K562 (cell line): Measurements from ENCODE around the gene RBFOX2. TPM values are rescaled to one million over a fixed set of nuclear protein-coding genes. Genes with fewer than 3 reads are reported as not detected.

Experiments
- ATAC-seq: fragments of 200-7000 bp; cut with Tn5 transposase; 3 replicates; pipeline ENCODE4 v1.9.1; 2020; ENCODE audit warnings: moderate library complexity
- BruUV-seq: library from RNA; stranded (reverse); fragments of 400-500 nt; replicated peaks from 2 replicates; lab custom pipeline; 2021; lab: Mats Ljungman, UMichigan
- CTCF ChIA-PET: fragments of 300-600 bp; formaldehyde crosslinking; extraction: SDS; loops from one replicate; lab custom pipeline; 2021; ENCODE audit warnings: low intra/inter-chr PET ratio; lab: Yijun Ruan, JAX
- POLR2A ChIA-PET: fragments of 300-600, 350-650 bp; sonication (Branson Sonifier 250); formaldehyde crosslinking; extraction: SDS; loops from one replicate; lab custom pipeline; 2021; ENCODE audit warnings: antibody characterized with exemption, inconsistent platforms; lab: Yijun Ruan, JAX
- DNase-seq, 4 experiments: peaks; one replicate each; pipeline versions ENCODE4 v3.0.0 to v3.0.0-alpha.2; 2011 to 2018; ENCODE audit warnings: low spot score in 3 of 4, mixed read lengths in 3 of 4; ENCODE audit errors: extremely low read depth in 1 of 4
- FAIRE-seq: peaks from 2 replicates; lab custom pipeline; 2011; peaks lifted over from hg19 to GRCh38; lab: Jason Lieb, UNC
- H2AFZ ChIP-seq: 2 replicates; pipeline ENCODE4 v1.6.0; 2011; ENCODE audit warnings: low read depth, low read length, control low read depth, inconsistent platforms
- H3K27ac ChIP-seq: fragments of 200-600 bp; 3 replicates; pipeline ENCODE4 v1.8.0; 2011; ENCODE audit warnings: low read depth, mild to moderate bottlenecking, control low read depth, inconsistent platforms, low read length, moderate library complexity, mixed read lengths; ENCODE audit errors: extremely low read depth
- H3K27me3 ChIP-seq, 2 experiments: fragments of 300-600 bp in 1 of 2; 2 replicates in 1 of 2; 3 replicates in 1 of 2; pipeline versions ENCODE4 v1.6.0 to v1.8.0; 2011; ENCODE audit warnings: inconsistent platforms in 2 of 2, low read length in 2 of 2, mild to moderate bottlenecking in 1 of 2, mixed read lengths in 1 of 2, moderate library complexity in 1 of 2; ENCODE audit not compliant: control insufficient read depth in 2 of 2, insufficient read depth in 2 of 2
- H3K36me3 ChIP-seq: fragments of 300-600 bp; 3 replicates; pipeline ENCODE4 v1.8.0; 2011; ENCODE audit warnings: mild to moderate bottlenecking, low read length, inconsistent platforms; ENCODE audit not compliant: control insufficient read depth, insufficient read depth
- H3K4me1 ChIP-seq, 2 experiments: fragments of 200-600 bp in 1 of 2; replicated peaks in 1 of 2; 2 replicates in 1 of 2; 3 replicates in 1 of 2; pipeline versions ENCODE4 v1.5.1 to v1.8.0; 2011; ENCODE audit warnings: inconsistent platforms in 2 of 2, low read length in 2 of 2, mild to moderate bottlenecking in 1 of 2, mixed read lengths in 1 of 2, moderate library complexity in 1 of 2; ENCODE audit not compliant: control insufficient read depth in 2 of 2, insufficient read depth in 2 of 2
- H3K4me2 ChIP-seq: 2 replicates; pipeline ENCODE4 v1.6.1; 2011; ENCODE audit warnings: low read length, control low read depth, inconsistent platforms, mixed read lengths; ENCODE audit not compliant: insufficient read depth
- H3K4me3 ChIP-seq: fragments of 200-600 bp; sonication (generic), shearing (Covaris generic); 2 replicates; pipeline ENCODE4 v1.5.1; 2016; ENCODE audit warnings: control low read depth, inconsistent platforms
- H3K79me2 ChIP-seq: fragments of 200-600 bp; 3 replicates; pipeline ENCODE4 v1.8.0; 2011; ENCODE audit warnings: low read length, inconsistent platforms; ENCODE audit not compliant: control insufficient read depth, insufficient read depth
- H3K9ac ChIP-seq, 2 experiments: 2 replicates each; pipeline versions ENCODE4 v1.6.0 to v1.6.1; 2011; ENCODE audit warnings: low read depth in 2 of 2, low read length in 2 of 2, control low read depth in 1 of 2, inconsistent platforms in 1 of 2, mild to moderate bottlenecking in 1 of 2, mixed read lengths in 1 of 2; ENCODE audit not compliant: insufficient read depth in 1 of 2
- H3K9me1 ChIP-seq: one replicate; pipeline ENCODE4 v1.6.0; 2011; ENCODE audit warnings: inconsistent platforms, mild to moderate bottlenecking, low read length, moderate library complexity; ENCODE audit not compliant: control insufficient read depth, insufficient read depth
- H3K9me3 ChIP-seq: replicated peaks from 2 replicates; pipeline ENCODE4 v1.5.1; 2011; ENCODE audit warnings: low read depth, low read length, inconsistent platforms; ENCODE audit not compliant: control insufficient read depth, insufficient read depth
- H4K20me1 ChIP-seq: replicated peaks from 2 replicates; pipeline ENCODE4 v1.6.1; 2011; ENCODE audit warnings: low read length, inconsistent platforms, mixed read lengths; ENCODE audit not compliant: control insufficient read depth, insufficient read depth
- CBX1 ChIP-seq: sonication (generic); IDR thresholded peaks from 2 replicates; pipeline ENCODE4 v1.6.1; 2016; ENCODE audit warnings: antibody characterized with exemption, low read depth, mild to moderate bottlenecking
- CBX2 ChIP-seq: fragments of 200-600 bp; sonication (generic); IDR thresholded peaks from one replicate; pipeline ENCODE4 v1.6.1; 2012; ENCODE audit warnings: mild to moderate bottlenecking, low read length, inconsistent platforms; ENCODE audit not compliant: insufficient read depth, poor library complexity, severe bottlenecking
- CHCHD3 ChIP-seq: fragments of 250-450 bp; sonication (Bioruptor Pico); IDR thresholded peaks from 2 replicates; pipeline ENCODE4 v2.1.2; 2022; ENCODE audit warnings: mild to moderate bottlenecking
- FOS ChIP-seq: IDR thresholded peaks from 3 replicates; pipeline ENCODE4 v1.6.1; 2011; ENCODE audit not compliant: insufficient read length; ENCODE audit errors: extremely low read depth
- KAT8 ChIP-seq: fragments of 450-650 bp; IDR thresholded peaks from 2 replicates; pipeline ENCODE4 v1.6.1; 2016; ENCODE audit warnings: low read depth, mild to moderate bottlenecking
- MAZ ChIP-seq, 2 experiments: fragments of 450-650 bp in 1 of 2; sonication (generic) in 1 of 2; formaldehyde crosslinking; IDR thresholded peaks in 1 of 2; conservative IDR thresholded peaks in 1 of 2; 2 replicates each; pipeline versions ENCODE4 v1.4.0 to v1.5.0; 2020; ENCODE audit warnings: mild to moderate bottlenecking in 1 of 2, missing genetic modification reagents in 1 of 2
- NCOR1 ChIP-seq: fragments of 450-650 bp; IDR thresholded peaks from 2 replicates; pipeline ENCODE4 v1.6.1; 2016; ENCODE audit warnings: mild to moderate bottlenecking, moderate library complexity
- POLR3A ChIP-seq: IDR thresholded peaks from 2 replicates; pipeline ENCODE4 v1.6.1; 2011; ENCODE audit warnings: borderline replicate concordance, mild to moderate bottlenecking, moderate library complexity; ENCODE audit not compliant: insufficient read length, insufficient read depth; ENCODE audit errors: extremely low read depth
- SAP30 ChIP-seq: fragments of 200-600 bp; sonication (generic); IDR thresholded peaks from 2 replicates; pipeline ENCODE4 v1.6.1; 2012; ENCODE audit warnings: borderline replicate concordance, low read depth, mild to moderate bottlenecking, moderate library complexity, low read length, control low read depth, inconsistent platforms; ENCODE audit not compliant: insufficient read depth, poor library complexity, severe bottlenecking
- ZNF217 ChIP-seq: sonication (generic); formaldehyde crosslinking; IDR thresholded peaks from 2 replicates; pipeline ENCODE4 v1.8.0; 2022; ENCODE audit warnings: mild to moderate bottlenecking, missing genetic modification reagents
- ZNF3 ChIP-seq: fragments of 250-450 bp; sonication (Bioruptor Pico); IDR thresholded peaks from 2 replicates; pipeline ENCODE4 v1.5.0; 2021; ENCODE audit warnings: mild to moderate bottlenecking, moderate library complexity
- WGBS: fragments of 100-300 bp; shearing (Covaris generic); methylation state at CpG from one replicate; pipeline ENCODE4 v1.1.6; 2016; ENCODE audit warnings: low coverage, mixed read lengths; ENCODE audit not compliant: insufficient coverage; ENCODE audit errors: missing lambda C conversion rate; 5-methylcytosine and 5-hydroxymethylcytosine counted together
- in situ Hi-C: fragments of 300-500 bp; cut with MboI; formaldehyde crosslinking; loops from 4 replicates; pipeline ENCODE4 v1.15.0; 2018; ENCODE audit warnings: inconsistent platforms, mixed read lengths
- intact Hi-C: fragments of 100-400 bp; cut with micrococcal nuclease; formaldehyde crosslinking; loops from 2 replicates; pipeline ENCODE4 v1.14.2; 2022
- polyA plus RNA-seq, 8 experiments: library from polyadenylated mRNA; depleted of rRNA in 4 of 8; stranded (reverse) in 5 of 8; unstranded in 3 of 8; fragments of >200 nt; fragmentation: Nextera tagmentation in 2 of 8; fragmentation: Illumina TruSeq in 1 of 8; extraction: Ambion mirVana in 2 of 8; extraction: Trizol in 1 of 8; gene quantifications; 2 replicates each; pipeline versions ENCODE4 v1.2.1 to v1.2.3, GENCODE V29; 2011 to 2014; ENCODE audit warnings: inconsistent platforms in 1 of 8, missing spikeins in 1 of 8
- total RNA-seq, 7 experiments: library from RNA; depleted of rRNA in 6 of 7; stranded (reverse); fragments of >200 nt in 6 of 7; fragmentation: Illumina TruSeq in 2 of 7; extraction: Trizol in 2 of 7; gene quantifications; 2 replicates each; pipeline versions ENCODE4 v1.2.1 to v1.2.3, GENCODE V29; 2011 to 2021; ENCODE audit warnings: low replicate concordance in 1 of 7
- TF ChIP-seq, protein P1 (sequence below): fragments of 450-650 bp; IDR thresholded peaks from 2 replicates; pipeline ENCODE4 v1.6.1; 2018; ENCODE audit not compliant: partially characterized antibody
- TF ChIP-seq, protein P2 (sequence below): fragments of 450-650 bp; formaldehyde crosslinking; IDR thresholded peaks from 2 replicates; pipeline ENCODE4 v1.4.0; 2022; ENCODE audit warnings: missing genetic modification characterization
- TF ChIP-seq, protein P3 (sequence below): fragments of 200-800 bp; sonication (Bioruptor generic); IDR thresholded peaks from 2 replicates; pipeline ENCODE4 v1.6.1; 2017; ENCODE audit warnings: missing genetic modification characterization, missing compliant biosample characterization

Gene RBFOX2
- total and polyA plus RNA-seq, 9 of the 15 experiments (the other 6 are each of a cell fraction or from before 2014, with no cell fraction given), result 5.8 to 24.8 (median 14.2) TPM

DNA sequence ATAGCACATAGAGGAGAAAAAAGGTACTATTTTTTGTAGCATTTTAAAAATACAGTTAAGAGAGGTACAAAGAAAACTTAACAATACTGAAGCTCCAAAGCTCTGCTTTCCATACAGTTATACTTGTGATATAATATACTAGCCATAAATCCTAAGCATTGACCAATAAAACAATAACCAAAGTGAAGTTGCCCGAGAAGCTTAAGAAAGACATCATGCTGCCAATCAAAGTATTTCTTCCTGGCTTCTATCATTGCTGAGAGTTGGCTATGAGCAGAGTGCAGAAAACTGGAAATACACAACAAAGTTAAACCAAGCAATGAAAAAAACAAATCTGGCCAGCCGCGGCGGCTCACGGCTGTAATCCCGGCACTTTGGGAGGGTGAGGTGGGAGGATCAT lies 84.2 kb downstream of the RBFOX2 start (continued):
- no peak for TF ChIP-seq ZNF3
- TF ChIP-seq KAT8, result no peak
- TF ChIP-seq, protein P1, sequence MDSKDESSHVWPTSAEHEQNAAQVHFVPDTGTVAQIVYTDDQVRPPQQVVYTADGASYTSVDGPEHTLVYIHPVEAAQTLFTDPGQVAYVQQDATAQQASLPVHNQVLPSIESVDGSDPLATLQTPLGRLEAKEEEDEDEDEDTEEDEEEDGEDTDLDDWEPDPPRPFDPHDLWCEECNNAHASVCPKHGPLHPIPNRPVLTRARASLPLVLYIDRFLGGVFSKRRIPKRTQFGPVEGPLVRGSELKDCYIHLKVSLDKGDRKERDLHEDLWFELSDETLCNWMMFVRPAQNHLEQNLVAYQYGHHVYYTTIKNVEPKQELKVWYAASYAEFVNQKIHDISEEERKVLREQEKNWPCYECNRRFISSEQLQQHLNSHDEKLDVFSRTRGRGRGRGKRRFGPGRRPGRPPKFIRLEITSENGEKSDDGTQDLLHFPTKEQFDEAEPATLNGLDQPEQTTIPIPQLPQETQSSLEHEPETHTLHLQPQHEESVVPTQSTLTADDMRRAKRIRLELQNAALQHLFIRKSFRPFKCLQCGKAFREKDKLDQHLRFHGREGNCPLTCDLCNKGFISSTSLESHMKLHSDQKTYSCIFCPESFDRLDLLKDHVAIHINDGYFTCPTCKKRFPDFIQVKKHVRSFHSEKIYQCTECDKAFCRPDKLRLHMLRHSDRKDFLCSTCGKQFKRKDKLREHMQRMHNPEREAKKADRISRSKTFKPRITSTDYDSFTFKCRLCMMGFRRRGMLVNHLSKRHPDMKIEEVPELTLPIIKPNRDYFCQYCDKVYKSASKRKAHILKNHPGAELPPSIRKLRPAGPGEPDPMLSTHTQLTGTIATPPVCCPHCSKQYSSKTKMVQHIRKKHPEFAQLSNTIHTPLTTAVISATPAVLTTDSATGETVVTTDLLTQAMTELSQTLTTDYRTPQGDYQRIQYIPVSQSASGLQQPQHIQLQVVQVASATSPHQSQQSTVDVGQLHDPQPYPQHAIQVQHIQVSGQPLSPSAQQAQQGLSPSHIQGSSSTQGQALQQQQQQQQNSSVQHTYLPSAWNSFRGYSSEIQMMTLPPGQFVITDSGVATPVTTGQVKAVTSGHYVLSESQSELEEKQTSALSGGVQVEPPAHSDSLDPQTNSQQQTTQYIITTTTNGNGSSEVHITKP, result no peak
- no peak for TF ChIP-seq POLR3A
- TF ChIP-seq, protein P2, sequence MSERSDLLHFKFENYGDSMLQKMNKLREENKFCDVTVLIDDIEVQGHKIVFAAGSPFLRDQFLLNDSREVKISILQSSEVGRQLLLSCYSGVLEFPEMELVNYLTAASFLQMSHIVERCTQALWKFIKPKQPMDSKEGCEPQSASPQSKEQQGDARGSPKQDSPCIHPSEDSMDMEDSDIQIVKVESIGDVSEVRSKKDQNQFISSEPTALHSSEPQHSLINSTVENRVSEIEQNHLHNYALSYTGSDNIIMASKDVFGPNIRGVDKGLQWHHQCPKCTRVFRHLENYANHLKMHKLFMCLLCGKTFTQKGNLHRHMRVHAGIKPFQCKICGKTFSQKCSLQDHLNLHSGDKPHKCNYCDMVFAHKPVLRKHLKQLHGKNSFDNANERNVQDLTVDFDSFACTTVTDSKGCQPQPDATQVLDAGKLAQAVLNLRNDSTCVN (CRISPR knock-in tag), result no peak
- TF ChIP-seq, all 486 proteins: peak for 0

DNA sequence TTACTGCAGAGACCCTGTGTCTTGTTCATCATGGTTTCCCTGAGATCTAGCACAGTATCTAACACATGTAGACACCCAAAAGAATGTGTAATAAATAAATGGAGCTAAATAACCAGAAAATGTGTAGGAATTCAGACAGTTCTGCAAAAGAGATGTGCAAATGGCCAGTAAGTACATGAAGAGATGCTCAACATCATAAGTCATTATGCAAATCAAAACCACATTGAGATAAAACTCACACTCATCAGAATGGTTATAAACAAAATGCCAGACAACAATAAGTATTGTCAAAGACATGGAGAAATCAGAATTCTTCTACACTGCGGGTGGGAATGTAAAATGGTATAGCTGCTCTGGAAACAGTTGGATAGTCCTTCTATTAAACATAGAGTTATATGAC lies 88.5 kb downstream of the RBFOX2 start:
- H3K4me2 ChIP-seq, result no peak overlapping the region
- TF ChIP-seq MAZ (CRISPR knock-in tag; conservative IDR thresholded peaks at IDR 0.05 in 1 of 2, IDR thresholded peaks at IDR 0.05 in 1 of 2), result no peak
- no peak for TF ChIP-seq CHCHD3
- TF ChIP-seq CBX2, result no peak
- TF ChIP-seq NCOR1, result no peak
- TF ChIP-seq FOS, result no peak
- TF ChIP-seq, protein P3, sequence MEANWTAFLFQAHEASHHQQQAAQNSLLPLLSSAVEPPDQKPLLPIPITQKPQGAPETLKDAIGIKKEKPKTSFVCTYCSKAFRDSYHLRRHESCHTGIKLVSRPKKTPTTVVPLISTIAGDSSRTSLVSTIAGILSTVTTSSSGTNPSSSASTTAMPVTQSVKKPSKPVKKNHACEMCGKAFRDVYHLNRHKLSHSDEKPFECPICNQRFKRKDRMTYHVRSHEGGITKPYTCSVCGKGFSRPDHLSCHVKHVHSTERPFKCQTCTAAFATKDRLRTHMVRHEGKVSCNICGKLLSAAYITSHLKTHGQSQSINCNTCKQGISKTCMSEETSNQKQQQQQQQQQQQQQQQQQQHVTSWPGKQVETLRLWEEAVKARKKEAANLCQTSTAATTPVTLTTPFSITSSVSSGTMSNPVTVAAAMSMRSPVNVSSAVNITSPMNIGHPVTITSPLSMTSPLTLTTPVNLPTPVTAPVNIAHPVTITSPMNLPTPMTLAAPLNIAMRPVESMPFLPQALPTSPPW (CRISPR knock-in tag), result no peak
- TF ChIP-seq ZNF217 (CRISPR knock-in tag), result no peak
- no peak for TF ChIP-seq CBX1
- TF ChIP-seq SAP30, result no peak

More for the DNA sequence above, 88.5 kb downstream of the RBFOX2 start:
- FAIRE-seq, result no peak
- Histone ChIP-seq H2AFZ (no peak overlapping the region), H3K36me3 (peaks cover 5% of the 10 kb centered on the region; the same call in 1 of the 3 replicates), H3K9ac (no peak overlapping the region), H3K27me3 (no peaks in the 10 kb centered on the region), H3K27ac (no peak overlapping the region), H3K4me1 (peaks cover 0 to 6% of the 10 kb centered on the region in 2 experiments; a peak in 2 of 5 replicates), H3K4me3 (no peak overlapping the region), H4K20me1 (no peaks in the 10 kb centered on the region), H3K9me3 (no peaks in the 10 kb centered on the region), H3K79me2 (no peaks in the 10 kb centered on the region; the same call in 1 of the 3 replicates), H3K9me1 (no peaks in the 10 kb centered on the region)
- in situ Hi-C loops (no loop called here), intact Hi-C loops (no loop called here)
- ChIA-PET CTCF (no interaction called here), POLR2A (no interaction called here)
- WGBS, result 50% methylated on average over 1 of the region's 1 CpG
- no peak for ATAC-seq
- no TSS peak for BruUV-seq
- no peak for DNase-seq
